HG03521 (cell line): ENCODE measurements around the gene ZDHHC9.
"Not testable (repeated sequence)": the region's sequence is repeated elsewhere in the genome, so short reads cannot be mapped to it uniquely, and the experiment has no call there.

Experiments used
- ATAC-seq: cut with Tn5 transposase; IDR thresholded peaks from one replicate; pipeline ENCODE4 v1.9.1; 2021; ENCODE audit warnings: mild to moderate bottlenecking, moderate library complexity; ENCODE audit not compliant: unreplicated experiment

ZDHHC9 gene

DNA sequence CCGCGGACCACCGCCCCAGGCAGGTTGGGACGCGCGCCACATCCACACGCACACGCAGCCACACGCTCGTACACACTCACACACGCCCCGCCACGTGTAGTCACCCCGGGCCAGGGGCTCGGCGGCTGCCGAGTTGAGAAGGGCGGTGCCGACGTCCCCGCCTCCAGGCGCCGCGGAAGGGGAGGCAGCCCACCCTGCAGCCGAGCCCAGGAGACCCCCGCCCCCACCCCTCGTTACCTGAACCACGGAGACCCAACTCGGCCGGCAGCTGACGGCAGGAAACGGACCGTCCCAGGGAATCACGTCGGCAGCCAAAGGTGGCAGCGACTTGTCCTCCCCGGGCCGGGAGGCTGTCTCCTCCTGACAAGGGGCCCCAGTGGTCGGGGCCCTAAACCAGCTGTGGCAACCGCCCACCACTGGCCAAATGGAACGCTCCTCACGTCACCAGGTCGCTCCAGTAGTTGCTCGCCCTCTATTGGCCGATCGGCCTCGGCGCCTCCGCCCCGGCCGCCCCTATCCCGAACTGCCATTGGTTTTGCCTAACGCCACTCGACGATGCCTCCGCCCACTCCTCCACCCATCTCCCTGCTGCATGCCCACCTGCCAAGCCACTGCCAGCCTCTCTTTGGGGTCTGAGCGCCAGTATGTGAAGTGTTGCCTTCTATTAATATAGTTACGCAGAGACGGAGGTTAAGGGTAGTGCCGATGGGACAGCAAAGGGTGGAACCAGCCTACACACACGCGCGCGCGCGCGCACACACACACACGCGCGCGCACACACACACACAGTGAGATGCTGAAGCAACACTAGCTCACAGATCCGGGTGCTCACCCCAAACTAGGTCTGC, at the start of gene ZDHHC9:
Gene ZDHHC9 (minus strand): TSS at position 428 of the 848 bp plus-strand sequence. CDS start 1,941 bp downstream, outside the sequence.
- ATAC-seq: peak; percentile 97

DNA sequence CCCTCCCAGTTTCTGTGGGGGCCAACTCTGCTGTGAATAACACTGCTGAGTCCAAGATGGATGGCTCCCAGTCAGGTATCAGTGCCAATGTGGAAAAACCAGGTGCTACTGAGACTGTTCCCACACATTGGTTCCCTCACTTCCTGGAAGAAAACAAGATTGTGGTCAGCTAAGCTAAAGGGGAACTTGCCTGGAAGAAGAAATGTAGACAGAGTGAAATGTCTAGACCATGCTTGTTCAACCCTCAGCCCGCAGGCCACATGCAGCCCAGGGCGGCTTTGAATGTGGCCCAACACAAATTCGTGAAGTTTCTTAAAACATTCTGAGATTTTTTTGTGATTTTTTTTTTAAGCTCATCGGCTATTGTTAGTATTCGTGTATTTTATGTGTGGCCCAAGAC, 33.7 kb upstream of the ZDHHC9 start:
- no peak for ATAC-seq

DNA sequence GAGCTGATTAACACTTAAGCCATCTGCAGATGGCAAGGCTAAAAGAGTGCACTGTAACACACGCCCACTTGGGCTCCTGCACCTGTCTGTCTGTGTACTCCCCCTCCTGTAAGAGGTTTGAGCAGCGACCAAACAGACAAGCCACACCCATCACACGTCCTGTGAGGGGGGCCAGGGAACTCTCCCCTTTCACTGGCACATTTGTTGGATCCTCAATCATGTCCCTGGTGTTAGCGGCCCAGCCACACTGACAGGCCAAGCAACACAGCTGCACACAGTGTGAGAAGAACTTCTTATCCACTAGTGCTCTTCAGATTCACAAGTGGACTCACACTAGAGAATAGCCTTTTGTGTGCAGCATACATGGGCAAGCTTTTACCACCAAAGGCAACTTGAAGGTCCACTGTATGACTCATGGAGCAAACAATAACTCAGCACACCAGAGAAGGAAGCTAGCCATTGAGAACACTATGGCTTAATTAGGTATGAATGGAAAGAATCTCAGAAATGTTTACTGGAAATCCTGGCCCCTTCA, 33.2 kb upstream of the ZDHHC9 start:
- ATAC-seq: no peak

DNA sequence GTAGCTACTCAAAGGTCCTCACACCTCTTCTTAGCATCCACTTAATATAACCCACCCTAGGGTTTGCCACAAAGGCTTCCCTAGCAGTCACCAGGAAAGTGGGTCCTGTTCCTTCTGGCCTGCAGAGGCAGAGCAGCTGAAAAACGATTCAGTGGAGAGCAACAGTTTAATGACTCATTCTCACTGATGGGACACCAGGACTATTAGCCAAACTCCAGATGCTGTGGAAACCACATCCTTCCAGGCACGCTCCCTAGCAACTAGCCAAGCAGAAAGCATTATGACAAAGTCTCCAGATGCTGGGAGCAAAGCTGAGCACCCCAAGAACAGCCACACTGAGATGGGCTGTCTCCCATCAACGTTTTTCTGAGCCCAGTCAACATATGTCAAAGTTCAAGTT, 32.0 kb upstream of the ZDHHC9 start:
- no peak for ATAC-seq

DNA sequence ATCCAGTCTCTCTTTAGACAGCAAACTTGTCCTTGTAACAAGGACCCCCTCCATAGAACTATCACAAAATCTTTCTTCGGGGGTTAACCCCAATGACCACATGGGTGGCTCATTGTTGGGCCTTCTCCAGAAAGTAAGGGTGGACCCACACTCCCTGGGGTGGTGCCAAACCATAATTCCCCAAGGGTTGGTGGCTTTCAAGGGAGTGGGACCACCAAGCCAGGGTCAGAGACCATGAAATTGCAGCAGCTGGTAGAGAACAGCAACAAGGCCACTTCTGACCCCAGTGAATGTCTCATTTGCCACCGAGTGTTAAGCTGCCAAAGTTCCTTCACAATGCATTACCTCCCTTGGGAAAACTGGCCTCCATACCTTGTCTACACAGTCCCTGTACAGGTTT, 28.8 kb upstream of the ZDHHC9 start:
- ATAC-seq: no peak

DNA sequence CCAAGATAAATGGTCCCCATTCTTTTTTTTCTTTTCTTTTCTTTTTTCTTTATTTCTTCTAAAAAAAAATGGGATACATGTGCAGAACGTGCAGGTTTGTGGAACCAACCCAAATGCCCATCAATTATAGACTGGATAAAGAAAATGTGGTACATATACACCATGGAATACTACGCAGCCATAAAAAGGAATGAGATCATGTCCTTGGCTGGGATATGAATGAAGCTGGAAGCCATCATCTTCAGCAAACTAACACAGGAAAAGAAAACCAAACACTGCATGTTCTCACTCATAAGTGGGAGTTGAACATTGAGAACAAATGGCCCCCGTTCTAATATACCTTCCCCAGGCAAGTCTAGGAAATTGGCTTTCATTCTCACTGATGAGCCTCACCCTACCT, 22.6 kb upstream of the ZDHHC9 start:
- ATAC-seq: not testable (repeated sequence)

DNA sequence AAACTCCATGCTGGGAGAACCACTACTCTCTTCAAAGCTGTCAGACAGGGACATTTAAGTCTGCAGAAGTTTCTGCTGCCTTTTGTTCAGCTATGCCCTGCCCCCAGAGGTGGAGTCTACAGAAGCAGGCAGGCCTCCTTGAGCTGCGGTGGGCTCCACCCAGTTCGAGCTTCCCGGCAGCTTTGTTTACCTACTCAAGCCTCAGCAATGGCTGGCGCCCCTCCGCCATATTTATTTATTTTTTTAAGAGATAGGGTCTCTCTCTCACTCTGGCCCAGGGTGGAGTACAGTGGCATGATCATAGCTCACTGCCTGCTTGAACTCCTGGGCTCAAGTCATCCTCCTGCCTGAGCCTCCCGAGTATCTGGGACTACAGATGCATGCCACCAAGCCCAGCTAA, 15.4 kb upstream of the ZDHHC9 start:
- ATAC-seq: not testable (repeated sequence)

DNA sequence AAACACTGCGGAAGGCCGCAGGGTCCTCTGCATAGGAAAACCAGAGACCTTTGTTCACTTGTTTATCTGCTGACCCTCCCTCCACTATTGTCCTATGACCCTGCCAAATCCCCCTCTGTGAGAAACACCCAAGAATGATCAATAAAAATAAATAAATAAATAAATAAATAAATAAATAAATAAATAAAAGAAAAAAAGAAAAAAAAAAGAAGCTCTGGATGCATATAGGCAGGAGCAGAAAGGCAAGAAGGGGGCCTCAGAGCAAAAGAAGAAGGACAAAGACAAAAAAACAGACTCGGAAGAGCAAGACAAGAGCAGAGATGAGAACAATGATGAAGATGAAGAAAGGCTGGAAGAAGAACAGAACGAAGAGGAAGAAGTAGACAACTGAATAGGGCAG, 8.1 kb upstream of the ZDHHC9 start:
- not testable (repeated sequence) for ATAC-seq

DNA sequence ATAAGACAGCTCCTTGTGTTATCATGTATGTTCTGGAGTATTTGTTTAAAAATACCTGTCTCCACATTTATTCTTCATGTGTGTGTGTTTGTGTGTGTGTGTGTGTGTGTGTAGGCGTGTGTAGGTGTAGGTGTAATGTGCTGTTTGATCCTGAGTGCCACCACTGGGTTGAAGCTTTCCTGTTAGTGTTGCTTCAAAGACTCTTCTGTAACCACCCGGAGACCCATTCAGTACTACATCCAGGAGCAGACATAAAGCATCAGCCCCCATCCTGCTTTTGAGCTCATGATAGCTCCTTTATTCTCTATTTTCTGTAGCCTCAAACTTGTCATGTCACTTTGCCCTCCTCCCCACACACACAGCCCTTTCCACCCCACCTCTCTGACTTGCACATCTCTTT, 3.0 kb upstream of the ZDHHC9 start:
- ATAC-seq: no peak

DNA sequence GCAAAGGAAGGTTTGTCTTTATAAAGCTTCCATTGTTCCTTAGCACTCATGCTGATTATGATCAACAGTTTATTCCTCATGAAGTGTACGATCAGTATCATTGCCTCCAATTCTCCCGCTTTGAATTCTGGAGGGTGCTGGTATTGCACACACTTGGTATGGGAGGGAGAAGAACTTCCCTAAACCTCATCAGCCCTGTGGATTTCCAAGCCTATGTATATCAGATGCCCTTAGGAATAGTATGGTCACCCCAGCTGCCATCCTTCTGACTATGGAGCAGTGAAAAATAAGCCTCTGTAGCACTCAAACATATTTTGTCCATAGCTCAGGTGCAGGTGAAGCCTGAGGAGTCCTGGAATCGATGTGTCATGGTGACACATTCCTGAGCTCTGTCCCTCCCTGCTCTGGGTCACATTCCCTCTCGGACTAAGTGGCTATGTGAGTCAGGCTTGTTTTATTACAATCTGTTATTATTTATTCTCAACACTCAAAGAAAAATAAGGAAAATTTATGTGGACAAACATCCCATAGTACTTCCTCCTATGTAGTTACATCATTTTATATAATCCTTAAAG, 2.0 kb upstream of the ZDHHC9 start:
- ATAC-seq: no peak

DNA sequence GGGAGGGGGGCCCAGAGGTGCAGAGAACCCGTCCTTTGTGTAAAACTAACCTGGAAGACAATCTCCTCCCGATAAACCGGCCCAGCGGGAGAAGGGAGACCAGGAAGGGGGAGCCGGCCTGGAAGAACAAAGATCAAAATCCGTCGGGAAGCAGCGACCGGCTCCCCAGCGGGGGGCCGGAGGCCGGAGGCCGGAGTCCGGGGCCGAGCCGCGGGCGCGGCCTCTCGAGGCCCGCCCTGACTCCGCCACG, 552 bp downstream of the ZDHHC9 start:
- no peak for ATAC-seq

DNA sequence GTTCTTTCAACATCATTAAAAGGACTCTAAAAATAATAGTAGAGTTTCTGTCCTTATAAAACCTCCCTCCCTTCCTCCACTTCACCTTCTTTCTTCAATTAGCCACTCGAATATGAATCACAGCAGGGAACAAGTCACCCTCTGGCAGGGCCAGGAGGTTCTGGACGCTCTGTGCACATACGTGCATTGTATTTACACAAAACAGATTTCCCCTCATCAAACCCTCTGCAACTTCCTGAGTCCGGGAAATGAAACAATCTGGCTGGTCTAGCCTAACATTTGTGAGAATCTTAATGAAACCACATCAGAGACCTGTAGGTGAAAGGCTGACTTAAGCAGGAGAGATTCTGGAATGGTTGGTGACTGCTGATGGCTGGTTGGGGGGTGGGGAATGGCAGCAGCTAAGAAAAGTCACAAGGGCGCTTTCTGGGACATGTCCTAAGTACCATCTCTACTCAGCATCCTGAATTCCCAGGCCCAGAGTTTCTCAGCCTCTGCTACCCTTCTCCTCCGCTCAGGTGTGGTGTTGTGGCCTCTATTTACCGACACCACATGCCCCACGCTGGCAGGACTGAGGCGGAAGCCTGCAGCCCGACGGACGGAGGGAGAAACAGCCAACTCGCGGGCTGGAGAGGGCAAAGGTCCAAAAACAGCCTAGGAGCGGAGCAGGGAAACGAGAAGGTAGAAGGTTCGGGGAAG, 1.0 kb downstream of the ZDHHC9 start:
- ATAC-seq: no peak

DNA sequence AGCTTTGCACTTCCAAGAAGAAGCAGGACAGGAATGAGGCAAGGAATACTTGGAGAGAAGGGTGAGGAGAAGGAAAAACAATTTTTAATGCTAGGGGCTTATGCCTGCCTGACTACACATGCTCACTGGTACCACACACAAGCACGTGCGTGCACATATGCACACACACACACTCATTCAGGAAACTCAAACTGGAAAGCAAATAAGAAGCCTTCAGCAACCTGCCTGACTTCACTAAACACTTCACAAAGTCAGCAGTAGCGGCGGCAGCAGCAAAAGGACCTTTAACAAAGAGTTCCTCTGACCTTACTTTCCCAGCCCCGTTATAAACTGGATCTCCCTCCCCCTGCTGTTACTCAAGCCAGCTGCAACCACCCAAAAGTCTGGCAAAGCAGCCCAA, 3.3 kb downstream of the ZDHHC9 start:
- no peak for ATAC-seq

DNA sequence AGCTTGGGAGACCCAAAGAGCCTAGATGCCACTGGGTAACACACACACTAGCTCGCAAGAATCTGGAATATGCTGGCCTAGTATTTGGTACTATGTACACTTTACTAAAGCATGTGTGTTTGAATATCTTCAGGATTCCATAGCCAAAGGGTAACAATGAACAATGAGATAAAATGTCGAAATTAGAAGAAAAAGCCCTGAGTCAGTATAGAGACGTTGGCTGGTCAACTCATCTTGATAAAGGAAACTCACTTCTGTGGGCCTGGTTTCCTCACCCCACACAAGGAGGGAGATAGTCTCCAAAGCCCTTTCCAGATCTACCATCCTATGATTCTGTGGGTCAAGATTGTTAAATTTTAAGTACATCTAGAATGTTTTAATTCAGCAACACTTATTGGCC, 6.9 kb downstream of the ZDHHC9 start:
- ATAC-seq: no peak

DNA sequence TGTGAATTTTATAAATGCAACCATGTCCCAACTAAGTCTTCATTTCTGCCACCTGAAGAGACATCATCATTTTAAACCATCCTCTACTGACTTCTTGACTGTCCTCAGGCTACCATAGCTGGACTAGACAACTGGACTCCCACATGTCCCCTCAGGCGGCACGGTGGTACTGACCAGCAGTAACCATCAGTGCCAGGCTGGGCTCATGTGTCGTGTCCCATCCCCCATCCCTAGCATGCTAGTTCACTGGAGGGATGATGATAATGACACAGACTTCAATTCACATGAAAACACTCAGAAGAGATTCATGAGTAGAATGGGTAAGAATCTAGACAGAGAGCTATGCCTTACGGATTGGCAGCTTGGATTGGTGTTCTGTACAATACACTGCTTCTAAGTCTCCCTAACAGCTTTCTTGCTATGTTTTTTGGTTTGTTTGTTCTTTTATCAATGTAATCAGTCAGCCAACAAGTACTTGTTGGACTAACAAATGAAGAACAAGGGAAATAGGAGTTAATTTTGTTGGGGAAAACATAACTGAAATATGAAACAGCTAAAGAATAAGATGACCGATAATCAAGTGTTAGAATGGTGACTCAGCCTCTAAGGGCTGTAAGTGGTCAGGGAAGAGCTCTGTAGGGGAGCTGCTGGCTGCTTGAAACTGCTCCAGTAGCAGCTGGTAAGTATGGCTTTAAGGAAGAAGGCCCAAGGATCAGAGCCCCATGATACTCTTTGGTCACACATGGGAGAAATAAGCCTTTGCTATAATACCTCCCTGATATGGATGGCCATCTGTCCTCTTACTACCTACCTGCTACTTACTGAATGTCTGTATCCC, 10.3 kb downstream of the ZDHHC9 start:
- ATAC-seq: no peak

DNA sequence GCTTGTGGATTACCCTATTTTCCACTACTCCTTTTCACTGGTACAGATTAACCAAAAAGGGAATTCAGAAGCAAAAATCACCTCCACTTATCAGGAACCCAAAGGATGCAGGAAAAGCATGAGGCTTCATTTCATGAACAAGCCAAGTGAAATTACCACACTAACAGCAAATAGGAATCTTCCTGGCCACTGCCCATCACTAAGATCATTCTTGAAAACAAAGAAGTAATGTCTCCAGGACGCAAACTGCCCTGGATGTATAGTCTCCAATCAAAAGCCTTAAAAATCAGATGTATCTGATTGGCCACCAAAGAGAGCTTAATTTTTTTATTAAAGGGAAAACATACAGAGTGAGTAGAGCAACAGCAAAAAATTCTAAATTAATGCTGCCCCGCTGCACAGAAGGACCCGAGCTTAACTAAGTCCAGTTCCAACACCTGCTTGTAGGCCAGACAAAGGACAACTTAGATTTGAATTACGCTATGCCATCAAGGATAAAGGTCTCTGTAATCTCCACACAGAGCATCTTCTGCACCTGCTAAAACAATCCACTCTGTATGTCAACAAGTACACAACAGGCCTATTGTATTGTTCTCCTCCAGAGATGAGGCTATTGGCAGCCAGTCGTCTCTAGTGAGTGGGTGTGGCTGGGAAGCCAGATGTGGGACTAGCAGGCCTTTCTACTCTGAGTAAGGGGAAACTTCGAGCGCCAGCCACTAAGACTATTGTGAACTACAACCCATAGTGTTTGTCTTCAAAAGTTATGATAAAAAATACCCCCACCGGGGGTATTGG, 12.4 kb downstream of the ZDHHC9 start:
- no peak for ATAC-seq

DNA sequence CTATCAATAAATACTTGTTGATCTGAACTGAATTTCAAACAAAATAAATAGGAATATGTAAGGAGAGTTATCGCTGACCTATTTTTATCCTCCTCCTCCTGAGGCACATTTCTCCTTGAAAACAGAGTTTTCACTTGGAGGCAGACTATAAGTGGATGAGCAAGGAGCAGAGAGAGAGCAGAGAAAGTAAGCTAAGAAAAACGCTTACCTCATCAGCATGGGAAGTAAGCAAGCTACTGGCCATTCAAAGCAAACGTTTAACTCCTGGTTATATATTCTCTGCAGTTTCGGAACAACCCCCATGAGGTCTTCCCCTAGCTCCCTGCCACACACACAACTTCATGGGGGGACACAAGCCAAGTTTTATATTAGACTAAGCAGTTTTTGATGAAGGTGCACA, 13.2 kb downstream of the ZDHHC9 start:
- no peak for ATAC-seq

DNA sequence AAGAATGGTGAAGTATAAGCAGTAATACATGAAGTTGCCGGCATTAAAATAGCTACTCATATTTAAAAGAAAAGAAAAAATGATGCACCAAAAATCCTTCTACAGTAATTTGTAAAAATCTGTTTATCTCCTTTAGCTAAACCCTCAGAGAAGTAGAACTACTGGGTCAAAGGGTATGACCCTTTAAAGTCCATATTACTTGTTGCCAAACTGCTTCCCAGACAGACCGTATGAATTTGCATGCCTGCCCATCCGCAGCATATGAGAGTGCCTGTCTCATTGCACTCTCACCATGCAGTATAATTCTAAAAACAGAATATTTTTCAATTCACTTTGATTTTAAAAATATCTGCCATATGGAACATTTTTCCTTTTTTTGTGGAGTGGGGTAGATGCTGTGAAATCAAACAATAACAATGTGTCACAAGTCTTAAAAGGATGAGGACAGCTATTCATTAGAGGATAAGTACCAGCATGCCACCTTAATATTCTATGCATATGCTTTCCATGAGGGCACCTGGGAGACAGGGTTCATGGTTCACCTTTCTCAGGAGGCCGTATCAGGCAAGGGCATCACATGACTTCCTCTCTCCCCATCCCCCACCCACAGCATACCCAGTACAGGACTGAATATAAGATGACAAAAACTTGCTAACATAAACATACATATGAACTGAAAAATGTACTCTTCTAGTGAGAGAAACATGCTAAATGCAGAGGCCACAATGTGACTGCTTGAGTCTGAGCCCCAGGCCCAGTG, 17.8 kb downstream of the ZDHHC9 start:
- no peak for ATAC-seq

DNA sequence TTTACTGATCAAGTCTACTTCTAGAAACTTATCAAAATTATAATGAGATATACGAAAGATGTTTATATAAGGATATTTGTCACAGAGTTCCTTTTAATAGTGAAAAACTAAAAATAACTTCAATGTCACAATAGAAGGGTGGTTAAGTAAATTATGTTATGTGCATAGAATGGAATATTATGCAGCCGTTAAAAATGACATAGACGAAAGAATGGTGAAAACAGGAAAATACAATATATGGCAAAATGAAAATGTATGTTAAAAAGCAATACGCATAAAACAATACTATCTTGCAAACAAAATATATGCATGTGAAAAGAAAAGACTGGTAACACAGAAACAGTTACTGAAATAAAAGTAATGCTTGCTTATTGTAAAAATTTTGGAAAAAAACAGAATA, 19.1 kb downstream of the ZDHHC9 start:
- no peak for ATAC-seq

DNA sequence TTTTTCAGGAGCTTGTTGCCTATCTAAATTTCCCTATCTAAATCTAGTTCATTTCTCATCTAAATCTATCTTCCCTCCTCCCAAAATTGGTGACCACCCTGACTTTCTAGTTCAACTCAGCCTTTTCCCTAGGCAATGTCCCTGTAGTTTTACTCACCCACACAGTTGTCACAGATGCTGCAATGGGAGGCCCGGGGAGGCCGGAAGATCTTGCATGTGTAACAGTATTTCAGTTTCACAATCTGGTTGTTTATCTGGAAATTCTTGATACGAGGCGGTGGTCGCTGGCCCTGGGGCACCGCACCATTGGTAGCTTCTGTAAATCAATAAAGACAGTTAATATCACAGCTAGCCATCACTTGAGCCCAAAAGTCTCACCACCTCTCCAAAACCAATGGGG, 20.2 kb downstream of the ZDHHC9 start:
- no peak for ATAC-seq
